AG04449 (cell line): ENCODE results near the gene GNRHR.

ENCODE experiments used
- CTCF ChIA-PET: fragments of 350-600 bp; formaldehyde crosslinking; extraction: SDS; loops from one replicate; lab custom pipeline; 2021; ENCODE audit warnings: antibody characterized with exemption; lab: Yijun Ruan, JAX
- POLR2A ChIA-PET: fragments of 400-600, 350-600 bp; formaldehyde crosslinking; extraction: SDS; loops from one replicate; lab custom pipeline; 2020; ENCODE audit warnings: antibody characterized with exemption, inconsistent platforms; lab: Yijun Ruan, JAX
- DNase-seq: peaks from one replicate; pipeline ENCODE4 v3.0.0-alpha.2; 2010; ENCODE audit warnings: low read depth, low spot score
- H3K4me3 ChIP-seq: 2 replicates; pipeline ENCODE4 v1.5.1; 2011; ENCODE audit warnings: low read depth, mild to moderate bottlenecking, control low read depth, low read length
- CTCF ChIP-seq: IDR thresholded peaks from one replicate; pipeline ENCODE4 v1.5.1; 2011; ENCODE audit warnings: mild to moderate bottlenecking, moderate library complexity, low read length, control low read depth, inconsistent platforms; ENCODE audit not compliant: insufficient read depth; ENCODE audit errors: missing control alignments

The GNRHR gene

GRCh38 chr4:67719953-67720617 is 34.1 kb downstream of the GNRHR start:
- POLR2A ChIA-PET, result no interaction called here
- CTCF ChIA-PET, result interaction anchor here (1.0 to 1.8 kb wide), 3 partner anchors 26 to 38 kb away, joined by 3 to 8 read pairs (median 4); no protein-coding TSS in a partner anchor
- no peak overlapping the region for H3K4me3 ChIP-seq
- TF ChIP-seq CTCF, result no peak
- DNase-seq, result no peak

GRCh38 chr4:67718848-67719247 is 35.3 kb downstream of the GNRHR start:
- TF ChIP-seq CTCF, result no peak
- POLR2A ChIA-PET, result no interaction called here
- DNase-seq, result no peak
- CTCF ChIA-PET, result no interaction called here
- H3K4me3 ChIP-seq, result no peak overlapping the region

- TF ChIP-seq CTCF, result no peak
- no peak for DNase-seq
- CTCF ChIA-PET, result interaction anchor here (1.4 to 2.6 kb wide), 3 partner anchors 9 to 29 kb away, joined by 7 to 15 read pairs (median 8); partner anchors contain the start of gene UBA6
These were observed 36.6 kb downstream of the GNRHR start for GRCh38 chr4:67717586-67717985.

GRCh38 chr4:67714955-67715354 is 39.2 kb downstream of the GNRHR start:
- H3K4me3 ChIP-seq, result no peak overlapping the region
- TF ChIP-seq CTCF, result no peak
- no peak for DNase-seq
- ChIA-PET CTCF (interaction anchor here (0.9 to 6.2 kb wide), 4 partner anchors 9 to 31 kb away, joined by 3 to 21 read pairs (median 7); partner anchors contain the start of gene UBA6), POLR2A (no interaction called here)

More at GRCh38 chr4:67717586-67717985, 36.6 kb downstream of the GNRHR start:
- POLR2A ChIA-PET, result no interaction called here
- H3K4me3 ChIP-seq, result no peak overlapping the region

- no peak for DNase-seq
- H3K4me3 ChIP-seq, result no peak overlapping the region
- CTCF ChIA-PET, result interaction anchor here (0.9 to 6.2 kb wide), 4 partner anchors 10 to 31 kb away, joined by 3 to 21 read pairs (median 7); partner anchors contain the start of gene UBA6
- TF ChIP-seq CTCF, result no peak
- POLR2A ChIA-PET, result interaction anchor here (1.1 to 1.2 kb wide), 2 partner anchors 12 to 13 kb away, joined by 4 read pairs; partner anchors contain the start of gene UBA6
These were observed 40.0 kb downstream of the GNRHR start for GRCh38 chr4:67714248-67714583.

- no peak overlapping the region for H3K4me3 ChIP-seq
- POLR2A ChIA-PET, result interaction anchor here (1.1 to 1.2 kb wide), 2 partner anchors 13 kb away, joined by 4 read pairs; partner anchors contain the start of gene UBA6
These were observed 40.5 kb downstream of the GNRHR start for GRCh38 chr4:67713529-67714247.

More at GRCh38 chr4:67713529-67714247, 40.5 kb downstream of the GNRHR start:
- CTCF ChIA-PET, result interaction anchor here (0.9 to 6.2 kb wide), 4 partner anchors 10 to 32 kb away, joined by 3 to 21 read pairs (median 7); partner anchors contain the start of gene UBA6
- no peak for TF ChIP-seq CTCF
- no peak for DNase-seq
